Natural killer cell (primary cell): ENCODE data around the gene ITPKB. TPM values are rescaled to one million over a fixed set of nuclear protein-coding genes. Genes with fewer than 3 reads are reported as not detected.

Experiments used
- ATAC-seq, 3 donors: fragments of 150-1000 bp in 2 of 3; fragments of 200-7000 bp in 1 of 3; cut with Tn5 transposase; 1 replicate in 1 of 3; 2 replicates in 2 of 3; pipeline ENCODE4 v1.10.0; 2021; ENCODE audit warnings: mild to moderate bottlenecking in 2 of 3, moderate library complexity in 2 of 3
- DNase-seq, 2 donors: peaks; one replicate each; pipeline versions ENCODE4 v3.0.0 to v3.0.0-alpha.2; 2013 to 2021; ENCODE audit warnings: mixed read lengths in 1 of 2
- H3K27ac ChIP-seq: one replicate; pipeline ENCODE4 v1.5.1; 2013; ENCODE audit warnings: mild to moderate bottlenecking, low read length
- H3K27me3 ChIP-seq: one replicate; pipeline ENCODE4 v1.6.1; 2013; ENCODE audit warnings: low read length; ENCODE audit not compliant: control insufficient read depth, insufficient read depth
- H3K36me3 ChIP-seq: one replicate; pipeline ENCODE4 v1.6.1; 2013; ENCODE audit warnings: low read length; ENCODE audit not compliant: control insufficient read depth, insufficient read depth
- H3K4me1 ChIP-seq: one replicate; pipeline ENCODE4 v1.6.1; 2013; ENCODE audit warnings: low read length; ENCODE audit not compliant: control insufficient read depth, insufficient read depth
- H3K4me3 ChIP-seq: one replicate; pipeline ENCODE4 v1.5.1; 2013; ENCODE audit warnings: low read length
- H3K9me3 ChIP-seq: one replicate; pipeline ENCODE4 v1.6.1; 2013; ENCODE audit warnings: low read length; ENCODE audit not compliant: control insufficient read depth, insufficient read depth
- H3K27ac Mint-ChIP-seq, 2 donors: one replicate each; pipeline ENCODE4 v1.8.0; 2022; ENCODE audit warnings: mild to moderate bottlenecking in 2 of 2, mixed read lengths in 2 of 2, moderate library complexity in 1 of 2
- H3K27me3 Mint-ChIP-seq, 2 donors: one replicate each; pipeline ENCODE4 v1.8.0; 2022; ENCODE audit warnings: low read depth in 2 of 2, mixed read lengths in 2 of 2
- H3K36me3 Mint-ChIP-seq: one replicate; pipeline ENCODE4 v1.8.0; 2022; ENCODE audit warnings: mixed read lengths
- H3K4me1 Mint-ChIP-seq, 2 donors: one replicate each; pipeline ENCODE4 v1.8.0; 2022; ENCODE audit warnings: mixed read lengths in 2 of 2
- H3K4me3 Mint-ChIP-seq: one replicate; pipeline ENCODE4 v1.8.0; 2022; ENCODE audit warnings: mild to moderate bottlenecking, moderate library complexity, mixed read lengths
- H3K9me3 Mint-ChIP-seq, 2 donors: one replicate each; pipeline ENCODE4 v1.8.0; 2022; ENCODE audit warnings: mixed read lengths in 2 of 2
- WGBS: methylation state at CpG from one replicate; pipeline ENCODE4 v1.1.7; 2013; ENCODE audit warnings: missing lambda C conversion rate; ENCODE audit not compliant: insufficient coverage; 5-methylcytosine and 5-hydroxymethylcytosine counted together
- intact Hi-C: fragments of 100-400 bp; cut with micrococcal nuclease; formaldehyde crosslinking; loops from one replicate; pipeline ENCODE4 v1.14.2; 2022
- total RNA-seq, 4 donors: library from RNA; stranded (reverse); fragments of 120-200 nt in 1 of 4; gene quantifications; one replicate each; pipeline versions ENCODE4 v1.2.3 to v1.2.4, GENCODE V29; 2013 to 2022
- TF ChIP-seq, protein P1 (sequence below): fragments of 200-600 bp; IDR thresholded peaks from one replicate; pipeline ENCODE4 v1.8.0; 2022; ENCODE audit warnings: antibody characterized with exemption

The ITPKB gene
- total RNA-seq, 3 donors from 2014 or later (not counting 1 experiment from before 2014, with no cell fraction given), result 92.2 to 133 (median 99.0) TPM

DNA sequence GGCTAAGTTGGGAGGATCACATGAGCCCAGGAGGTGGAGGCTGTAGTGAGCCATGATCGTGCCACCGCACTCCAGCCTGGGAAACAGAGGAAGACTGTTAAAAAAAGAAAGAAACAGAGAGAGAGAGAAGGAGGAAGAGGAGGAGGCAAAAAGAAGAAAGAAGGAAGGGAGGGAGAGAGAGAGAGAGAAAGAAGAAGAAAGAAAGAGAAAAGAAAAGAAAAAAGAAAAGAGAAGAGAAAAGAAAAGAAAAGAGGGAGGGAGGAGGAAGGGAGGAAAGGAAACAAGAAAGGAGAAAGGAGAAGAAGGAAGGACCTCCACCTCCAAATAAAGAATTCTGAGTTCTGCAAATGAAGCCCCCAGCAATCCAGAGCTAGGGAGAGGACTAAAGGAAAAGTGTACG, 108.5 kb downstream of the ITPKB start:
- no peaks in the 10 kb centered on the region for H3K36me3 Mint-ChIP-seq
- 94% methylated on average over 3 of the region's 3 CpGs for WGBS
- DNase-seq, result no peak
- TF ChIP-seq, protein P1, sequence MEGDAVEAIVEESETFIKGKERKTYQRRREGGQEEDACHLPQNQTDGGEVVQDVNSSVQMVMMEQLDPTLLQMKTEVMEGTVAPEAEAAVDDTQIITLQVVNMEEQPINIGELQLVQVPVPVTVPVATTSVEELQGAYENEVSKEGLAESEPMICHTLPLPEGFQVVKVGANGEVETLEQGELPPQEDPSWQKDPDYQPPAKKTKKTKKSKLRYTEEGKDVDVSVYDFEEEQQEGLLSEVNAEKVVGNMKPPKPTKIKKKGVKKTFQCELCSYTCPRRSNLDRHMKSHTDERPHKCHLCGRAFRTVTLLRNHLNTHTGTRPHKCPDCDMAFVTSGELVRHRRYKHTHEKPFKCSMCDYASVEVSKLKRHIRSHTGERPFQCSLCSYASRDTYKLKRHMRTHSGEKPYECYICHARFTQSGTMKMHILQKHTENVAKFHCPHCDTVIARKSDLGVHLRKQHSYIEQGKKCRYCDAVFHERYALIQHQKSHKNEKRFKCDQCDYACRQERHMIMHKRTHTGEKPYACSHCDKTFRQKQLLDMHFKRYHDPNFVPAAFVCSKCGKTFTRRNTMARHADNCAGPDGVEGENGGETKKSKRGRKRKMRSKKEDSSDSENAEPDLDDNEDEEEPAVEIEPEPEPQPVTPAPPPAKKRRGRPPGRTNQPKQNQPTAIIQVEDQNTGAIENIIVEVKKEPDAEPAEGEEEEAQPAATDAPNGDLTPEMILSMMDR, result no peak
- H3K4me3 ChIP-seq, result no peak overlapping the region
- no peak for ATAC-seq
- no peak overlapping the region for H3K27ac ChIP-seq
- H3K4me3 Mint-ChIP-seq, result no peak overlapping the region
- H3K27me3 Mint-ChIP-seq, result peaks cover 0 to 3% of the 10 kb centered on the region in 2 donors
- H3K36me3 ChIP-seq, result peaks cover 33% of the 10 kb centered on the region
- H3K4me1 Mint-ChIP-seq, result peaks cover 31 to 36% of the 10 kb centered on the region in 2 donors
- H3K27ac Mint-ChIP-seq, result peak overlapping the region in 1 of 2 donors; percentile 69
- H3K4me1 ChIP-seq, result peaks cover 42% of the 10 kb centered on the region
- no peaks in the 10 kb centered on the region for H3K27me3 ChIP-seq
- H3K9me3 ChIP-seq, result no peaks in the 10 kb centered on the region
- intact Hi-C loops, result no loop called here
- no peaks in the 10 kb centered on the region for H3K9me3 Mint-ChIP-seq

DNA sequence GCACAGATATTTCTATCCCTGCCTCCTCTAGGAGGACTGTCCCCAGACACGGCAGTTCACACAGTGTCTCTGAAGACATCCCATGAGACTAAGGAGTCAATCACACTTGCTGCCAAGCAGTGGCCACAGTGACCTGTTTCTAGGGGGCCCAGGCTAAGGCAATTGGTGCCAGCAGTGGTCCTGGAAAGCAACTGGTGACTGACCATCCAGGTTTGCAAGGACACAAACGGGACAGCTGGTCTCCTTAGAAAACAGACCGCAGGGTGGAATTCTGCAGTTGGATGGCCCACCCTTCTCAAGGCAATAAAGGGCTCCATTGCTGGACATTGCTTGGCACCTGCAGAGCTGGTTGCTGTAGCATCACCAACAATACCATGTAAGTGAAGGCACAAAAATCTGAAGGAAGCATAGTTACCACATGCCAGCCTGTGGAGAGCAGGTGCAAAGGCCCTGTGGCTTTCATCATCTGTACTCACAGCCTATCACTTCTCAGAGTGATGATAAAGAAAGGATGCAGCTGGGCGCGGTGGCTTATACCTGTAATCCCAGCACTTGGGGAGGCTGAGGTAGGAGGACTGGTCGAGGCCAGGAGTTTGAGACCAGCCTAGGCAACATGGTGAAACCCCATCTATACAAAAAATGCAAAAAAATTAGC, 109.1 kb downstream of the ITPKB start:
- no peaks in the 10 kb centered on the region for H3K9me3 ChIP-seq
- H3K36me3 ChIP-seq, result peaks cover 29% of the 10 kb centered on the region
- TF ChIP-seq, protein P1, result no peak
- peaks cover 0 to 3% of the 10 kb centered on the region in 2 donors for H3K27me3 Mint-ChIP-seq
- H3K4me3 Mint-ChIP-seq, result no peak overlapping the region
- no peak overlapping the region for H3K27ac ChIP-seq
- peak overlapping the region in 1 of 2 donors; percentile 69 for H3K27ac Mint-ChIP-seq
- no peak overlapping the region for H3K4me3 ChIP-seq
- ATAC-seq, result no peak
- H3K4me1 Mint-ChIP-seq, result peaks cover 25 to 30% of the 10 kb centered on the region in 2 donors
- H3K4me1 ChIP-seq, result peaks cover 37% of the 10 kb centered on the region
- 97% methylated on average over 6 of the region's 6 CpGs for WGBS
- no peak for DNase-seq
- intact Hi-C loops, result no loop called here
- no peaks in the 10 kb centered on the region for H3K36me3 Mint-ChIP-seq
- H3K27me3 ChIP-seq, result no peaks in the 10 kb centered on the region
- no peaks in the 10 kb centered on the region for H3K9me3 Mint-ChIP-seq

DNA sequence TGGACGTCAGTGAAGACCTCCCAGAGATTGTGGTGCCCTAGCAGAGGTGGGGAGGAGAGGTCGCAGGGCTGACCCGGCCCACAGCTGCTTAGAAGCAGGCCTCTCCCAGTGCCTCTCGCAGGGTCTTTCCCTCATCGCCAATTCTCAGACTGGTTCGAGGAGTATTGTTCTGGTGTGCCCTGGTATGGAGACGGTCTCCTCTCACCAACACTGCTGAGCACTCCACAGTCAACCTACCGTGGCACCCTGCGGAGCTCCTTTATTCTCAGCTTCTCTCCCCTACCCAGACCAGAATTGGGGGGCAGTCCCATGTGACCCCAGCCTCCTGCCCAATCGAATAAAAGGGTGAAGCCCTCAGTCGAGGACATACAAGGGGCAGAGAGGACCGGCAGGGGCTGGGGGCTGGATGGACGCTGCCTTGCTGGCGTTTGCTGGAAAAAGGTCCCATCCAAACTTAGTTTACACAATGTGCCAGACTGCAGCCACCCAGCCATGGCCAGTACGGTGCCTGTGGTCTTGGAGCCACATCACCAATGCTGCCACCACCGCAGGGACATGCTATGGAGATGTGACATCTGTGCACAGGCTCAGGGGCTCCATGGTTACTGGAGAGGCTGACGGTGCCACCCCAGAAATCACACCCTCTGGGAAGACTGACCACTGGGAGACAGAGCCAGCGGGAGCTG, 109.7 kb downstream of the ITPKB start:
- DNase-seq (no peak), ATAC-seq (no peak)
- Histone ChIP-seq H3K36me3 (peaks cover 24% of the 10 kb centered on the region), H3K27me3 (no peaks in the 10 kb centered on the region), H3K4me3 (no peak overlapping the region), H3K4me1 (peaks cover 30% of the 10 kb centered on the region), H3K9me3 (no peaks in the 10 kb centered on the region), H3K27ac (no peak overlapping the region)
- Mint-ChIP-seq H3K9me3 (no peaks in the 10 kb centered on the region), H3K36me3 (no peaks in the 10 kb centered on the region), H3K4me1 (peaks cover 23 to 25% of the 10 kb centered on the region in 2 donors), H3K27me3 (peaks cover 0 to 3% of the 10 kb centered on the region in 2 donors), H3K4me3 (no peak overlapping the region), H3K27ac (peak overlapping the region in 1 of 2 donors; percentile 69)
- TF ChIP-seq, protein P1, result no peak
- intact Hi-C loops, result no loop called here
- WGBS, result 95% methylated on average over 18 of the region's 18 CpGs
